OCI-LY1 (cell line): ENCODE measurements around the gene HELZ2.

ENCODE experiments used
- EZH2 ChIP-seq: fragments of 200-600 bp; sonication (generic), shearing (Covaris generic); IDR thresholded peaks from 2 replicates; pipeline ENCODE4 v1.8.0; 2017; ENCODE audit warnings: borderline replicate concordance, mixed run types, mild to moderate bottlenecking, antibody characterized with exemption, low read length, moderate library complexity, mixed read lengths
- TF ChIP-seq, protein P1 (sequence below): fragments of 200-600 bp; sonication (generic), shearing (Covaris generic); IDR thresholded peaks from 2 replicates; pipeline ENCODE4 v1.5.1; 2017; ENCODE audit warnings: mild to moderate bottlenecking, antibody characterized with exemption, low read length, moderate library complexity, mixed read lengths

DNA sequence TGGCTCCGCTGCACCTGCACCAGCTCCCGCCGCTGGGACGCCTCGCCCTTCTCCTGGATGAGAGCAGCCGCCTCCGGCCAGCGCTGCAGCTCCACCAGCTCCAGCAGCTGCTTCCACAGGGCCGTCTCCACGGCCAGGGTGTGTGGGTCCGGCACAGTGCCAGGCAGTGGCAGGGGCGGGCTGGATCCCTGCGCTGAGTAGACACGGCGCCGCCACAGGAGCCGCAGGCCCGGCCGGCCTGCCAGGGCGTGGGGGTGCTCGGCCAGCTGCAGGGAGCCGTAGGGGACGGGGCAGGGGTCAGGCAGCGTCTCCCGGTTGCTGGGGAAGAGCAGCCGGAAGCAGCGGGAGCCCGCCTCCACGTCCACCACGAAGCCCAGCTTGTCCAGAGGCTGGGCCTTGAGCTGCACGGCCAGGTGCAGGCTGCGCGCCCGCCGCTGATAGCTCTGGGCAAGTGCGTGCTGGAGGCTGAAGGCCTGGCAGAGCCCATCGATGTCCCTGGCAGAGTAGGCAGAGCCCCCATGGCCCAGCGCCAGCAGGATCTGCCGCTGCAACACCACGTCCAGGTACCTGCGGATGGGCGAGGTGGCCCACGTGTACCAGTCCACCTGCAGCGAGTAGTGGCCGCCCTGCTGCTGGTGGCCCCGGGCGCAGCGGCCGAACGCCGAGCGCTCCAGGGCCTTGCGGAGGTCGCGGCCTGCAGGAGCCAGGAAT, 10.7 kb downstream of the HELZ2 start:
- TF ChIP-seq, protein P1, sequence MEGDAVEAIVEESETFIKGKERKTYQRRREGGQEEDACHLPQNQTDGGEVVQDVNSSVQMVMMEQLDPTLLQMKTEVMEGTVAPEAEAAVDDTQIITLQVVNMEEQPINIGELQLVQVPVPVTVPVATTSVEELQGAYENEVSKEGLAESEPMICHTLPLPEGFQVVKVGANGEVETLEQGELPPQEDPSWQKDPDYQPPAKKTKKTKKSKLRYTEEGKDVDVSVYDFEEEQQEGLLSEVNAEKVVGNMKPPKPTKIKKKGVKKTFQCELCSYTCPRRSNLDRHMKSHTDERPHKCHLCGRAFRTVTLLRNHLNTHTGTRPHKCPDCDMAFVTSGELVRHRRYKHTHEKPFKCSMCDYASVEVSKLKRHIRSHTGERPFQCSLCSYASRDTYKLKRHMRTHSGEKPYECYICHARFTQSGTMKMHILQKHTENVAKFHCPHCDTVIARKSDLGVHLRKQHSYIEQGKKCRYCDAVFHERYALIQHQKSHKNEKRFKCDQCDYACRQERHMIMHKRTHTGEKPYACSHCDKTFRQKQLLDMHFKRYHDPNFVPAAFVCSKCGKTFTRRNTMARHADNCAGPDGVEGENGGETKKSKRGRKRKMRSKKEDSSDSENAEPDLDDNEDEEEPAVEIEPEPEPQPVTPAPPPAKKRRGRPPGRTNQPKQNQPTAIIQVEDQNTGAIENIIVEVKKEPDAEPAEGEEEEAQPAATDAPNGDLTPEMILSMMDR, result no peak
- TF ChIP-seq EZH2, result no peak
